ENCODE data around the gene DENND5A.

- TF ChIP-seq, protein P1, sequence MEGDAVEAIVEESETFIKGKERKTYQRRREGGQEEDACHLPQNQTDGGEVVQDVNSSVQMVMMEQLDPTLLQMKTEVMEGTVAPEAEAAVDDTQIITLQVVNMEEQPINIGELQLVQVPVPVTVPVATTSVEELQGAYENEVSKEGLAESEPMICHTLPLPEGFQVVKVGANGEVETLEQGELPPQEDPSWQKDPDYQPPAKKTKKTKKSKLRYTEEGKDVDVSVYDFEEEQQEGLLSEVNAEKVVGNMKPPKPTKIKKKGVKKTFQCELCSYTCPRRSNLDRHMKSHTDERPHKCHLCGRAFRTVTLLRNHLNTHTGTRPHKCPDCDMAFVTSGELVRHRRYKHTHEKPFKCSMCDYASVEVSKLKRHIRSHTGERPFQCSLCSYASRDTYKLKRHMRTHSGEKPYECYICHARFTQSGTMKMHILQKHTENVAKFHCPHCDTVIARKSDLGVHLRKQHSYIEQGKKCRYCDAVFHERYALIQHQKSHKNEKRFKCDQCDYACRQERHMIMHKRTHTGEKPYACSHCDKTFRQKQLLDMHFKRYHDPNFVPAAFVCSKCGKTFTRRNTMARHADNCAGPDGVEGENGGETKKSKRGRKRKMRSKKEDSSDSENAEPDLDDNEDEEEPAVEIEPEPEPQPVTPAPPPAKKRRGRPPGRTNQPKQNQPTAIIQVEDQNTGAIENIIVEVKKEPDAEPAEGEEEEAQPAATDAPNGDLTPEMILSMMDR (IDR thresholded peaks at IDR 0.05) = no peak
- no peak for TF ChIP-seq EP300 (IDR thresholded peaks at IDR 0.05)
Measured at GRCh38 chr11:9250139-9250582, 15.0 kb downstream of the DENND5A start.
